Tibial artery (tissue), 4 donors: ENCODE data around the gene CHID1.

Source experiments
- DNase-seq, 2 donors: peaks; one replicate each; pipeline ENCODE4 v3.0.0-alpha.2; 2019
- H3K27ac ChIP-seq, 2 donors: fragments of 200-600 bp; sonication (generic) in 1 of 2; 1 replicate in 1 of 2; 2 replicates in 1 of 2; pipeline ENCODE4 v1.5.1; 2018 to 2019; ENCODE audit warnings: mild to moderate bottlenecking in 1 of 2
- H3K27me3 ChIP-seq, 2 donors: fragments of 200-600 bp; sonication (generic) in 1 of 2; one replicate each; pipeline versions ENCODE4 v1.5.1 to v1.6.0; 2016 to 2019
- H3K36me3 ChIP-seq, 3 donors: fragments of 200-600 bp; sonication (generic) in 2 of 3; one replicate each; pipeline ENCODE4 v1.5.1; 2016 to 2019; ENCODE audit warnings: mild to moderate bottlenecking in 2 of 3
- H3K4me1 ChIP-seq, 4 donors: fragments of 200-600 bp; sonication (generic) in 2 of 4; 1 replicate in 3 of 4; 2 replicates in 1 of 4; pipeline ENCODE4 v1.5.1; 2016 to 2019
- H3K4me3 ChIP-seq, 2 donors: fragments of 200-600 bp; sonication (generic) in 1 of 2; 1 replicate in 1 of 2; 2 replicates in 1 of 2; pipeline ENCODE4 v1.5.1; 2018 to 2019; ENCODE audit warnings: mild to moderate bottlenecking in 2 of 2
- H3K9me3 ChIP-seq, 3 donors: fragments of 200-600 bp; sonication (generic) in 1 of 3; one replicate each; pipeline ENCODE4 v1.5.1; 2016 to 2019
- CTCF ChIP-seq, 2 experiments: fragments of 200-600 bp in 1 of 2; fragments of 450-650 bp in 1 of 2; IDR thresholded peaks; one replicate each; pipeline ENCODE4 v1.5.1; 2017 to 2019; ENCODE audit warnings: antibody characterized with exemption in 2 of 2, mild to moderate bottlenecking in 1 of 2, moderate library complexity in 1 of 2
- intact Hi-C: fragments of 100-400 bp; cut with DNase I; formaldehyde crosslinking; loops from one replicate; pipeline ENCODE4 v1.15.0; 2023; ENCODE audit warnings: low total_unique reads

The CHID1 gene

GRCh38 chr11:899724-900123, 10.9 kb downstream of the CHID1 start:
- peaks cover 52 to 83% (median 68%) of the 10 kb centered on the region in 3 donors for H3K36me3 ChIP-seq
- no peak for DNase-seq
- no peak overlapping the region for H3K4me3 ChIP-seq
- no peaks in the 10 kb centered on the region for H3K4me1 ChIP-seq
- TF ChIP-seq CTCF (IDR thresholded peaks at IDR 0.05): no peak
- intact Hi-C loops: no loop called here
- no peak overlapping the region for H3K27ac ChIP-seq
- H3K27me3 ChIP-seq: no peaks in the 10 kb centered on the region
- no peaks in the 10 kb centered on the region for H3K9me3 ChIP-seq

GRCh38 chr11:898540-899190, 11.9 kb downstream of the CHID1 start:
- no peak for TF ChIP-seq CTCF (IDR thresholded peaks at IDR 0.05)
- H3K27me3 ChIP-seq: no peaks in the 10 kb centered on the region
- DNase-seq: no peak
- intact Hi-C loops: no loop called here
- H3K36me3 ChIP-seq: peaks cover 42 to 79% (median 57%) of the 10 kb centered on the region in 3 donors
- no peak overlapping the region for H3K27ac ChIP-seq
- no peaks in the 10 kb centered on the region for H3K9me3 ChIP-seq
- no peaks in the 10 kb centered on the region for H3K4me1 ChIP-seq
- H3K4me3 ChIP-seq: no peak overlapping the region

- no peak overlapping the region for H3K4me3 ChIP-seq
- H3K9me3 ChIP-seq: no peaks in the 10 kb centered on the region
- intact Hi-C loops: no loop called here
- TF ChIP-seq CTCF (IDR thresholded peaks at IDR 0.05): peak in 1 of 2 experiments; percentile 7
- H3K27ac ChIP-seq: no peak overlapping the region
- no peaks in the 10 kb centered on the region for H3K4me1 ChIP-seq
- peaks cover 38 to 78% (median 52%) of the 10 kb centered on the region in 3 donors for H3K36me3 ChIP-seq
- DNase-seq: no peak
- no peaks in the 10 kb centered on the region for H3K27me3 ChIP-seq
Measured at GRCh38 chr11:898143-898511, 12.5 kb downstream of the CHID1 start.

- intact Hi-C loops: no loop called here
- H3K4me1 ChIP-seq: no peaks in the 10 kb centered on the region
- no peak overlapping the region for H3K4me3 ChIP-seq
- peaks cover 32 to 78% (median 45%) of the 10 kb centered on the region in 3 donors for H3K36me3 ChIP-seq
- H3K9me3 ChIP-seq: no peaks in the 10 kb centered on the region
- no peak for TF ChIP-seq CTCF (IDR thresholded peaks at IDR 0.05)
- no peak overlapping the region for H3K27ac ChIP-seq
- no peaks in the 10 kb centered on the region for H3K27me3 ChIP-seq
- no peak for DNase-seq
Measured at GRCh38 chr11:897253-898142, 13.1 kb downstream of the CHID1 start.

- TF ChIP-seq CTCF (IDR thresholded peaks at IDR 0.05): no peak
- Histone ChIP-seq H3K36me3 (peaks cover 22 to 75% (median 26%) of the 10 kb centered on the region in 3 donors), H3K4me3 (no peak overlapping the region), H3K27ac (no peak overlapping the region), H3K4me1 (no peaks in the 10 kb centered on the region), H3K27me3 (no peaks in the 10 kb centered on the region), H3K9me3 (no peaks in the 10 kb centered on the region)
- DNase-seq: no peak
- intact Hi-C loops: no loop called here
Measured at GRCh38 chr11:895331-896110, 15.1 kb downstream of the CHID1 start.
